Measurements from ENCODE around the gene LATS2. TPM values are rescaled to one million over a fixed set of nuclear protein-coding genes. Genes with fewer than 3 reads are reported as not detected.
A peak's percentile ranks its signal among the peaks of the same experiment; 100 is the strongest.

LATS2 gene
- total and polyA plus RNA-seq, 3 donors from 2014 or later = 35.6 to 40.2 (median 36.5) TPM

- intact Hi-C loops (cut with DNase I; ENCODE audit: low total_unique reads) = no loop called here
- no peak overlapping the region for H3K4me3 ChIP-seq
- H3K4me1 ChIP-seq = peaks cover 12% of the 10 kb centered on the region
- no peaks in the 10 kb centered on the region for H3K27me3 ChIP-seq
- TF ChIP-seq CTCF (IDR thresholded peaks at IDR 0.05) = no peak
- no peak for TF ChIP-seq POLR2A (IDR thresholded peaks at IDR 0.05)
- 98% methylated on average over 5 of the region's 5 CpGs for WGBS, 2 donors
- no peaks in the 10 kb centered on the region for H3K36me3 ChIP-seq (ENCODE audit: low read depth, missing control alignments)
- no peak for DNase-seq
- no peaks in the 10 kb centered on the region for H3K9me3 ChIP-seq
- no peak overlapping the region for H3K27ac ChIP-seq
Observed at GRCh38 chr13:21001471-21001870, 59.9 kb downstream of the LATS2 start.

GRCh38 chr13:21000647-21001046 is 60.7 kb downstream of the LATS2 start:
- no peaks in the 10 kb centered on the region for H3K9me3 ChIP-seq
- WGBS, 2 donors = 81 to 93% methylated on average over 1 of the region's 1 CpG
- no peak overlapping the region for H3K4me3 ChIP-seq
- DNase-seq = no peak
- TF ChIP-seq CTCF (IDR thresholded peaks at IDR 0.05) = no peak
- no peak for TF ChIP-seq POLR2A (IDR thresholded peaks at IDR 0.05)
- H3K27ac ChIP-seq = no peak overlapping the region
- intact Hi-C loops (cut with DNase I; ENCODE audit: low total_unique reads) = no loop called here
- H3K27me3 ChIP-seq = no peaks in the 10 kb centered on the region
- peaks cover 10% of the 10 kb centered on the region for H3K4me1 ChIP-seq
- H3K36me3 ChIP-seq (ENCODE audit: low read depth, missing control alignments) = no peaks in the 10 kb centered on the region

DNA sequence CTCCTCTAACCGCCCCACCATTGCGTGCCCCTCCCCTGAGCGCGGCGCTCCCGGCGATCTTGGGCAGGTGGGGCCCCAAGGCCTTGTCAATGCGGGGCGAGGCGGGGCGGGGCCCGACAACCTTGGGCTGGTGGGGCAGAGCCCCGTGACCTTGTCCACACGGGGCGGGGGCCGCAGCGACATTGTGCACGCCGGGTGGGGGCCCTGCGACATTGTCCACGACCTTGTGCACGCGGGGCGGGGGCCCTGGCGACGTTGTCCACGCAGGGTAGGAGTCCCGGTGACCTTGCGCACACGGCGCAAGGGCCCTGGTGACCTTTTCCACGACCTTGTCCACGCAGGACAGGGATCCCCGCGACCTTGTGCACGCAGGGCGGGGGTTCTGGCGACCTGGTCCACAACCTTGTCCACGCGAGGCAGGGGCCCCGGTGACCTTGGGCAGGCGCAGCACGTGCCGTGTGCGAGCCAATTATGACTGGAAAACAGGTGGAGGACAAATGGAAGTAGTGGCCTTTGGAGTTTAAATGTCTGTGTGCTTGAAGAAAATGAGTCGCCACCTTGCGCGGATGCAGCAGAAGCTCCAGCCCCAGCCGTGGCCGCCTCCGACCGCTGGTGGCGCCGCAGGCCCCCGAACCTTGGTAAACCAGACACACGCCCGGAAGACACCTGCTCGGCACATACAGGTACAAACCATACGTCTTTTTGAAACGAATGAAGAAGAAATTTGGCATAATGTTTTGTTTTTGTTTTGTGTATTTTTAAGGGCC is 62.6 kb downstream of the LATS2 start:
- DNase-seq = no peak
- Histone ChIP-seq H3K4me3 (peak overlapping the region; percentile 24 to 36), H3K4me1 (no peaks in the 10 kb centered on the region), H3K36me3 (ENCODE audit: low read depth, missing control alignments) (no peaks in the 10 kb centered on the region), H3K9me3 (no peaks in the 10 kb centered on the region), H3K27ac (no peak overlapping the region), H3K27me3 (no peaks in the 10 kb centered on the region)
- TF ChIP-seq CTCF (IDR thresholded peaks at IDR 0.05) (no peak), POLR2A (IDR thresholded peaks at IDR 0.05) (no peak)
- 70 to 88% methylated on average over 58 to 60 of the region's 60 CpGs for WGBS, 2 donors
- intact Hi-C loops (cut with DNase I; ENCODE audit: low total_unique reads) = no loop called here

DNA sequence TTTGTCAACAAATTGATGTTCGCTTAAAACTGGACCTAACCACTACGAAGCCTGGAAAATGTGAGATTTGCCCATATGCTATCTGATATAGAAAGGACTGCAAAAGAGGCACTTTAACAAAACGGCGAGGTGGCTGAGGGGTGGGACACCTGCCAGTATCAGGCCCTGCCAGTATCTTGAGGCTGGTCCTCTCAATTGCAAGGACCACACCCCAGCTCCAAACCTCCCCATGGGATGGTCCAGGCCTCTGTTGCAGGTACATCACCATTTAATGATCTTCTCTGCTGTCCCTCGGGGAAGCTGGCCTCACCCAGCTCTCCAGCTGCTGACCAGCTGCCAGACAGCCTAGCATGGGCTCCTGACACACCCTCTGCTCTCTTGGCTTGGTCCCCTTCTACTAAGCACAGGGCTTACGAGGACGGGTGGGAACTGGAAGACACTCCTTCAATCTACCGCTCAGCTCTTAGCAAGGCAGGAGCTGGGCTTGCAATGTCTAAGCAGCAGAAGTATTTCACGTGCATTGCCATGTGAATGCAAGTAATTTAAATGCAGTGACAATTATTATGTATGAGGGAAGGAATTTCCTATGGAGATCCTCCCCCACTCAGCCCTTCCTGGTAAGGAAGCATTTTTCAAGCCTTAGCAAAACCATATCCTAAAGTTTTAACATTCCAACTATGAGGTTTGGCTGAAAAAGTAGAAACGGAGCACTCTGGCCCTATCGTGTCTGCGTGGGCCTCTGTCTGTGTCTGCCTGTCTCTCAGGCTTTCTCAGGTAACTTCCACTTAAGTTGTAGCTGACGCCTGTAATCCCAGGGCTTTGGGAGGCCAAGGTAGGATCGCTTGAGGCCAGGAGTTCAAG is 63.9 kb downstream of the LATS2 start:
- Histone ChIP-seq H3K36me3 (ENCODE audit: low read depth, missing control alignments) (no peaks in the 10 kb centered on the region), H3K9me3 (no peaks in the 10 kb centered on the region), H3K4me1 (no peaks in the 10 kb centered on the region), H3K27me3 (no peaks in the 10 kb centered on the region), H3K27ac (no peak overlapping the region), H3K4me3 (no peak overlapping the region)
- TF ChIP-seq CTCF (IDR thresholded peaks at IDR 0.05) (no peak), POLR2A (IDR thresholded peaks at IDR 0.05) (no peak)
- no peak for DNase-seq
- WGBS, 2 donors = 58 to 59% methylated on average over 14 of the region's 14 CpGs
- intact Hi-C loops (cut with DNase I; ENCODE audit: low total_unique reads) = no loop called here

Data from testis (tissue), 3 donors.